IgD-negative memory B cell (primary cell): ENCODE measurements around the gene ARRDC5. TPM values are rescaled to one million over a fixed set of nuclear protein-coding genes. Genes with fewer than 3 reads are reported as not detected.
"Not testable (repeated sequence)": the region's sequence is repeated elsewhere in the genome, so short reads cannot be mapped to it uniquely, and the experiment has no call there.

ENCODE experiments used
- H3K27ac Mint-ChIP-seq, 3 donors: one replicate each; pipeline ENCODE4 v1.8.0; 2020 to 2022; ENCODE audit warnings: mild to moderate bottlenecking in 3 of 3, mixed read lengths in 3 of 3, moderate library complexity in 1 of 3
- H3K27me3 Mint-ChIP-seq: one replicate; pipeline ENCODE4 v1.8.0; 2021; ENCODE audit warnings: mixed read lengths
- H3K36me3 Mint-ChIP-seq: one replicate; pipeline ENCODE4 v1.8.0; 2020; ENCODE audit warnings: mild to moderate bottlenecking, mixed read lengths
- H3K4me1 Mint-ChIP-seq, 3 donors: one replicate each; pipeline ENCODE4 v1.8.0; 2020 to 2022; ENCODE audit warnings: mixed read lengths in 3 of 3, mild to moderate bottlenecking in 1 of 3
- H3K4me3 Mint-ChIP-seq, 4 donors: one replicate each; pipeline ENCODE4 v1.8.0; 2020 to 2022; ENCODE audit warnings: mild to moderate bottlenecking in 4 of 4, mixed read lengths in 4 of 4, moderate library complexity in 3 of 4
- H3K9me3 Mint-ChIP-seq, 3 donors: one replicate each; pipeline ENCODE4 v1.8.0; 2020 to 2021; ENCODE audit warnings: mixed read lengths in 3 of 3, mild to moderate bottlenecking in 1 of 3
- polyA plus RNA-seq: library from polyadenylated mRNA; unstranded; fragments of 300-500 nt; fragmentation: Illumina TruSeq; gene quantifications from one replicate; pipeline ENCODE4 v1.2.3, GENCODE V29; 2021

Gene ARRDC5
- polyA plus RNA-seq, 1 donor from 2014 or later: 1.2 TPM

DNA sequence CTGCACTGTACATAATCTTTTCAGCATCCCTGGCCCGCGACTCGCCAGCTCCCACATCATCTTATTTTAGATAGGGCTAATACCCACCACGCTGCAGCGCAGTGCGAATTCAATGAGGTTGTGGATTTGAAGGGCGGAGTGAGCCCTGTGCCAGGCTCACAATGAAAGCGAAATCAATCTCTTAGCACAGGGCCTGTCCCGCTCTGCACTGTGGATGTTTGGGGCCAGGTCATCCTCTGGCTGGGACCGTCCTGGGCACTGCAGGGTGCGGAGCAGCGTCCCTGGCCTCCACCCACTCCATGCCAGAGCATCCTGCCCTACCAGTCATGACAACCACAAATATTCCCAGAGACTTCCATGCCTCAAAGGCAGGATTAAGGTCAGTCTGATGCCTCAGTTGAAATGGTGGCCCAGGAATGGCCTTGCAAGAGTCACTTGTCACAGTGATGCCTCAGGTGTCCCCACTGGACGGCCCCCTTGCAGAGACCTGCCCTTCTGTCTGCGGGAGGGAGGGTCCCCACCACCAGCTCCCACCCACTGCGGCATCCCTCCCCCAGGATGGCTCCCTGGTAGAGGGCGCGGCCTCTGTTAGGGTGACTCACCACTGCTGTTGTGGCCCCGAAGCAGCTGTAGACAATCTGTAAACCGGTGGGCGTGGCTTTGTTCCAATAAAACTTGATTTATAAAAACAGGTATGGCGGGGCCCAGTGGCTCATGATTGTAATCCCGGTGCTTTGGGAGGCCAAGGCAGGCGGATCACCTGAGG lies 12.2 kb upstream of the ARRDC5 start:
- Mint-ChIP-seq H3K36me3 (peaks cover 3% of the 10 kb centered on the region), H3K27me3 (no peaks in the 10 kb centered on the region), H3K4me3 (peak overlapping the region; percentile 96 to 100 (median 100)), H3K9me3 (no peaks in the 10 kb centered on the region), H3K4me1 (peaks cover 31 to 41% (median 35%) of the 10 kb centered on the region in 3 donors), H3K27ac (peak overlapping the region; percentile 60 to 96 (median 67))

DNA sequence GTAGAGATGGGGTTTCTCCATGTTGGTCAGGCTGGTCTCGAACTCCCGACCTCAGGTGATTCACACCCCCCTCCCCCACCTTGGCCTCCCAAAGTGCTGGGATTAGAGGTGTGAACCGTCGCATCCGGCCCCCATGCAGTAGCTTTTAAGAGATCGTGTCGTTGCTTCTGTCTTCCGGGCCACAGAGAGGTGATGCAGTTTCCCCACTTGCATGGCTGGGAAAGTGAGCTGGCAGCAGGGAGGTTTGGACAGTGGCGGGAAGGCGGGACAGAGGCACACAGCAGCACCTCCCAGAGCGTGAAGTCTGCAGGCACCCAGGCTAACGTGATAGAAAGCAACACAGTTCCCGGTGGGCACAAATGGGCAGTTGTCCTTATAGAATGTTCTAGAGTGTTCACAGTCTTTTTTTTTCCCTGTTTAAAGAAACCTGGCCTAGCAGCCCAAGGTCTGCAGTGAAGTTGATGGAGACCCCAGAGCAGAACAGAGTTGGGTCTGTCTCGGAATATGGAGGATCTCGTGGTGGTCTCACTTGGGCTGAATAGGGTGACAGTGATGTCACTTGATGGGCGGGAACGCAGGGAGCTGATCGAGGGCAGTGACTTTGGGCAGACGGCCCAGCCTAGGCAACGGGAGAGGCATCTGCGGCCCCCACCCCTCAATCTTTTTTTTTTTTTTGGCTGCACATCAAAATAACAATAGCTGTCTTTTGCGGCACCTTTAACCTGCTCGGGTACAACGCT lies 11.5 kb upstream of the ARRDC5 start:
- peak overlapping the region; percentile 96 to 100 (median 100) for H3K4me3 Mint-ChIP-seq
- peaks cover 3% of the 10 kb centered on the region for H3K36me3 Mint-ChIP-seq
- no peaks in the 10 kb centered on the region for H3K9me3 Mint-ChIP-seq
- H3K27ac Mint-ChIP-seq: peak overlapping the region in 2 of 3 donors; percentile 60 to 86
- H3K27me3 Mint-ChIP-seq: no peaks in the 10 kb centered on the region
- H3K4me1 Mint-ChIP-seq: peaks cover 31 to 41% (median 35%) of the 10 kb centered on the region in 3 donors

GRCh38 chr19:4911786-4912672 lies 9.3 kb upstream of the ARRDC5 start:
- Mint-ChIP-seq H3K9me3 (no peaks in the 10 kb centered on the region), H3K27ac (peak overlapping the region; percentile 71 to 94 (median 85)), H3K27me3 (no peaks in the 10 kb centered on the region), H3K4me1 (peaks cover 33 to 44% (median 35%) of the 10 kb centered on the region in 3 donors), H3K4me3 (peak overlapping the region; percentile 83 to 97 (median 92)), H3K36me3 (peaks cover 5% of the 10 kb centered on the region)

DNA sequence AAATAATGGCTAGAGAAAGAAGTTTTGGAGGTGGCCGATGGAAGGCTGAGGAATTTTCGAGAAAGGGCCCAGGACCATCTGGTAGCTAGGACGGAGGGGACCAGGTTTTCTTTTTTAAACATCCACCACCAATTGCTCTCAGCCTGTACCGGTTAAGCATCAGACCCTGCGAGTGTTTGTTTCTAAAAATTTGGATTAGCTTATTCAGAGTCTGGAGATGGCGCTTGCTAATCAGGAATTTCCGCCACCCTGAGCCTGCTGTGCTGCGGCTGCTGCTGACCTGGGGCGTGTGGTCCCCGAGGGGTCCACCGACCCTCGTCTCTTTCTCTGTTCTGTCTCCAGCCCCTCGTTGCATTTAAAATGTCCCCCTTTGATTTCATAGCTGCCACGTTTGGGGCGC lies 8.6 kb upstream of the ARRDC5 start:
- no peaks in the 10 kb centered on the region for H3K9me3 Mint-ChIP-seq

DNA sequence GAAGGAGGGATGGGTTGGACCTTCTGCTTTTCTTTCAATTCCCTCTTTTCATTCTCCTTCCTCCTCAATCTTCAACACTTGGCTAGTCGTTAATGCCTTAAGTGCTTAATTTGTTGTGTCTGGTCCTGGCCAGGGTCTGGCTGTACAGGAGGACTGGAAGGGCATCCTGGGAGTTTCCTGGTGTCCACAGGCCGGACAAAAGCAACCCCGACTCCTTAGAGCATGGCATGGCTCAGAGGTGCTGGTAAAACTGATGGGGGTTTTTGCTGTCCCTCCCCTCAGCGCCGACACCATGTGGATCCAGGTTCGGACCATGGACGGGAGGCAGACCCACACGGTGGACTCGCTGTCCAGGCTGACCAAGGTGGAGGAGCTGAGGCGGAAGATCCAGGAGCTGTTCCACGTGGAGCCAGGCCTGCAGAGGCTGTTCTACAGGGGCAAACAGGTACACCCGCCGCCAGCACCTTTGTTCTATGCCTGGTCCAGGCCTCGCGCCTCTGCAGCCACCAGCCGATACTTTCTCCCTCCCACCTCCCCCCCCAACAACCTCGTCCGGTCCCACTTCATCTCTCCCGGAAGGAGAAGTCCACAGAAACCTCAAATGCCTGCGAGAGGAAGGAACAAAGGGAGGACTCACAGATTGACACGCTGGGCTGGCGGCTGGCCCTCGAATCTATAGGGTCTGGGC lies 8.0 kb upstream of the ARRDC5 start:
- Mint-ChIP-seq H3K9me3 (no peaks in the 10 kb centered on the region), H3K4me1 (peaks cover 28 to 37% (median 29%) of the 10 kb centered on the region in 3 donors), H3K4me3 (peak overlapping the region; percentile 83 to 97 (median 92))

More for the DNA sequence above, 8.6 kb upstream of the ARRDC5 start:
- peak overlapping the region; percentile 83 to 97 (median 92) for H3K4me3 Mint-ChIP-seq
- H3K4me1 Mint-ChIP-seq: peaks cover 29 to 37% (median 32%) of the 10 kb centered on the region in 3 donors
- H3K27me3 Mint-ChIP-seq: no peaks in the 10 kb centered on the region
- H3K27ac Mint-ChIP-seq: peak overlapping the region; percentile 71 to 94 (median 85)
- H3K36me3 Mint-ChIP-seq: peaks cover 2% of the 10 kb centered on the region

GRCh38 chr19:4909897-4910593 lies 7.3 kb upstream of the ARRDC5 start:
- Mint-ChIP-seq H3K9me3 (no peaks in the 10 kb centered on the region), H3K36me3 (peaks cover 2% of the 10 kb centered on the region)

More for the DNA sequence above, 8.0 kb upstream of the ARRDC5 start:
- H3K27ac Mint-ChIP-seq: peak overlapping the region; percentile 63 to 94 (median 85)
- no peaks in the 10 kb centered on the region for H3K27me3 Mint-ChIP-seq
- H3K36me3 Mint-ChIP-seq: peaks cover 2% of the 10 kb centered on the region

DNA sequence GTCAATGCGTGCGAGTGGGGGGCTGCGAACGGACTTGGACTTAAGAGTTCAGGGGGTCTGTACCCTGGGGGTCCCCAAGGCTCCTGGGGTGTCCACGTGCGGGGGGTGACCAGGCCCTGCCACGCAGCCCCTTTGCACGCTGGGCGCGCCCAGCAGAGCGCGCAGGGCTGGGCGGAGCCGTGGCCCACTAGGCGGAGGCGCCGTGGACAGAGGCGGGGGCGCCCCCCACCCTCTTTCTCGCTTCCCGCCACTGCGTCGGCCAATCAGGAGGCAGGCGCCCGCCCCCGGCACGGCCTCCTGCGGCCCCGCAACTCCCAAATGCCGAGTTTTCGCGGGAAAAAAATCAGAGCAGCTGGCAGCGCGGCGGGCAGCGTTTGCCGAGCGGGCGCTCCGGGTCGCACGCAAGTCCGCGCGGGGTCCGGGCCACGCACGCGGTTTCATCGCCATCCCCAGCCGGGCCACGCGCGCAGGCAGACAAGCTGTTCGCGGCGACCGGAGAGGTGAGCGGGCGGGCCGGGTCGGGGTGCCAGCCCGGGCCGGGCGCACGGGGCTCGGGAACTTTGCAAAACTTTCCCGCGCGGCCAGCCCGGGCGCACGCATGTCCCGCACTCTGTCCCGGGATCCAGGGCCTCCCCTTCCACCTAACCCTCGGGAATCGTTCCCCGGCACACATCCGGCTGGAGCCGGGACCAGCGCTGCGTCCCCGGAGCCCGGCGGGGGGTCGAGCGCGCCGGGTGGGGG lies 6.6 kb upstream of the ARRDC5 start, which contains the start of gene UHRF1:
Gene UHRF1 (plus strand): TSS at position 346 of the 741 bp plus-strand sequence. CDS start 1,385 bp downstream, outside the sequence.
- H3K27ac Mint-ChIP-seq: peak within 1 kb of the TSS; percentile 63 to 85 (median 75)
- H3K36me3 Mint-ChIP-seq: peaks cover 2% of the 10 kb centered on the region
- no peaks in the 10 kb centered on the region for H3K27me3 Mint-ChIP-seq
- H3K9me3 Mint-ChIP-seq: no peaks in the 10 kb centered on the region
- peak within 1 kb of the TSS; percentile 83 to 97 (median 92) for H3K4me3 Mint-ChIP-seq
- peaks cover 17 to 32% (median 20%) of the 10 kb centered on the region in 3 donors for H3K4me1 Mint-ChIP-seq

More at GRCh38 chr19:4909897-4910593, 7.3 kb upstream of the ARRDC5 start:
- H3K27me3 Mint-ChIP-seq: no peaks in the 10 kb centered on the region
- peaks cover 23 to 37% (median 27%) of the 10 kb centered on the region in 3 donors for H3K4me1 Mint-ChIP-seq
- peak overlapping the region; percentile 83 to 97 (median 92) for H3K4me3 Mint-ChIP-seq
- H3K27ac Mint-ChIP-seq: peak overlapping the region; percentile 63 to 85 (median 75)

DNA sequence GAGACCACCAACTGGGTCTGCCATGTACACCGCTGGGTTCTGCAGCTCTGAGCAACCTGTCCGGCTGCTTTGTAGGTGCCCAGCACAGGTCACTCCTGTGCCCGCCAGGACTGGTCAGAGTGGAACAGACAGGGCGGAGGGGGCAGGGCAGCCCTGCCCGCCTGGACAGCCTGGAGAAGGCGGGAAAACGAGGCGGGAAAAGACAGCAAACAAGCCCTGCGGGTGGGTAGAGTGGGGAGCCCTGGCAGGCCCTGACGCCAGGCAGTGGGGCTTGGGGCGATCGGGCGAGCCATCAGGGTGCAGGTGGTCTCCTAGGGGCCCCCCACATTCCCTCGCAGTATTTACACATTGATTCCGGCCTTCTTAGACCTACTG lies 6.1 kb upstream of the ARRDC5 start:
- peaks cover 2% of the 10 kb centered on the region for H3K36me3 Mint-ChIP-seq
- no peaks in the 10 kb centered on the region for H3K9me3 Mint-ChIP-seq
- H3K27ac Mint-ChIP-seq: no peak overlapping the region
- peak overlapping the region; percentile 59 to 78 (median 72) for H3K4me3 Mint-ChIP-seq
- no peaks in the 10 kb centered on the region for H3K27me3 Mint-ChIP-seq
- peaks cover 13 to 28% (median 15%) of the 10 kb centered on the region in 3 donors for H3K4me1 Mint-ChIP-seq

DNA sequence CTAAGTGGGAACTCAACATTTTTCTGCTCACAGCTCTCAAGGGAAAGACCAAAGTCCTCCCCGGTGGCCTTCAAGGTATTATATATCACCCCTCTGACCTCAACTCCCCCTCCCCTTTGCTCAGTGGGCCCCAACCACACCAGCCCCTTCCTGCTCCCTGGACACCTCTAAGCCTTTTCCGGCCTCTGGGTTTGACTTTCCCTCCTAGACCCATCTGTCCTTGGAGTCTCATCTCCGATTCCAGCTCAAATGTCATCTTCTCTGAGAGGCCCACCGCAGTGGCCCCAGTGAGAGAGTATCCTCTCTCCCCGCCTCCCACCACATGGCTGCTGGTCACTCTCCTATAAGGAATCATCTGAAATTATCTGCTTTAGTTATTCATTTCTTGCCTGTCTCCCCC lies 5.7 kb upstream of the ARRDC5 start:
- Mint-ChIP-seq H3K27me3 (no peaks in the 10 kb centered on the region), H3K36me3 (peaks cover 2% of the 10 kb centered on the region), H3K27ac (peak overlapping the region in 1 of 3 donors; percentile 83), H3K4me3 (peak overlapping the region in 3 of 4 donors; percentile 59 to 76 (median 60)), H3K4me1 (peaks cover 13 to 28% (median 15%) of the 10 kb centered on the region in 3 donors), H3K9me3 (no peaks in the 10 kb centered on the region)

DNA sequence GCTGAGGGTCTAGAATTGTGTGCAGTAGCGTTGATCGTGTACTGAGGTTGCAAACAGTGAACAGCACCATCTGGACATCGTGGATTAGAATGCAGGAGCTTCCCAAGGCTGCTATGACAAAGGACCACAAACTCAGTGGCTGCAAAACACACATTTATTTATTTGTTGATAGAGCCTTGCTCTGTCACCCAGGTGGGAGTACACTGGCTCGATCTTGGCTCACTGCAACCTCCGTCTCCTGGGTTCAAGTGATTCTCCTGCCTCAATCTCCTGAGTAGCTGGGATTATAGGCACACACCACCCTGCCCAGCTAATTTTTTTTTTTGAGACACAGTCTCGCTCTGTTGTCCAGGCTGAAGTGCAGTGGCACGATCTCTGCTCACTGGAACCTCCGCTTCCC lies 4.3 kb upstream of the ARRDC5 start:
- Mint-ChIP-seq H3K4me1 (peaks cover 7 to 21% (median 13%) of the 10 kb centered on the region in 3 donors), H3K27me3 (no peaks in the 10 kb centered on the region), H3K27ac (no peak overlapping the region), H3K36me3 (peaks cover 5% of the 10 kb centered on the region), H3K9me3 (no peaks in the 10 kb centered on the region), H3K4me3 (peak overlapping the region in 1 of 4 donors; percentile 20)

DNA sequence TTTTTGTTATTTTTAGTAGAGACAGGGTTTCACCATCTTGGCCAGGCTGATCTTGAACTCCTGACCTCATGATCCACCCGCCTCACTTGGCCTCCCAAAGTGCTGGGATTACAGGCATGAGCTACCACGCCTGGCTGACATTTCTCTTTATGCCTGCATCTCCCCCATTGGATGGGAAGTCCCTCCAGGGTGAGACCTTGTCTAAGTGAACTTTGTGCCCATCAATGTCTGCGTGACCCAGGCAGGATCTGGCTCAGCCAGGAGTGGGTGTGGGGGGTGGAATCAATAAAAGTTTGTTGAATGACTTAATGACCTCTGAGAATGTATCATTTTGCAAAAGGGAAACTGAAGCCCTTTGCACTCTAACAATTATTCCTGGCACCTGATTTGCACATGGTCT lies 1.8 kb upstream of the ARRDC5 start:
- Mint-ChIP-seq H3K27ac (no peak overlapping the region), H3K4me1 (peaks cover 0 to 4% (median 1%) of the 10 kb centered on the region in 3 donors), H3K9me3 (no peaks in the 10 kb centered on the region)

GRCh38 chr19:4900879-4901278 lies 1.8 kb downstream of the ARRDC5 start:
- H3K4me3 Mint-ChIP-seq, H3K27me3 Mint-ChIP-seq, H3K27ac Mint-ChIP-seq, H3K36me3 Mint-ChIP-seq, H3K4me1 Mint-ChIP-seq, H3K9me3 Mint-ChIP-seq: not testable (repeated sequence)

More for the DNA sequence above, 1.8 kb upstream of the ARRDC5 start:
- no peak overlapping the region for H3K4me3 Mint-ChIP-seq
- H3K27me3 Mint-ChIP-seq: no peaks in the 10 kb centered on the region
- peaks cover 5% of the 10 kb centered on the region for H3K36me3 Mint-ChIP-seq

DNA sequence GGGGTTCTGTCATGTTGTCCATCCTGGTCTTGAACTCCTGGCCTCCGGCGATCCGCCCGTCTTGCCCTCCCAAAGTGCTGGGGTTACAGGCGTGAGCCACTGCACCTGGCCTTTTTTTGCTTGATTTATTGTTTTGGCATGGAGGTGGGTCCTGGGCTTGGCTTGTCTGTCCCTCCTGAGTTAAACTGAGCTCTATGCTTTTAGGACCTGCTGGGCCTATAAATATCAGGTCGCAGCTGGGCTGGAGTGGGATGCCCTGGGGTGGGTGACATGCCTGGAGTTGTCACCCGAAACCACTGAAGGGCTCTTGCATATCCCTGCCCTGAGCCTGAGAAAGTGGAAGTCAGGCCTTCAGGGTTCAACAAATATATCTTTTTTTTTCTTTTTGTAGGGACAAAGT lies 5.5 kb downstream of the ARRDC5 start:
- H3K4me1 Mint-ChIP-seq: peaks cover 0 to 3% (median 1%) of the 10 kb centered on the region in 3 donors
- H3K9me3 Mint-ChIP-seq: no peaks in the 10 kb centered on the region
- no peaks in the 10 kb centered on the region for H3K27me3 Mint-ChIP-seq
- H3K36me3 Mint-ChIP-seq: no peaks in the 10 kb centered on the region
- no peak overlapping the region for H3K4me3 Mint-ChIP-seq
- H3K27ac Mint-ChIP-seq: no peak overlapping the region
